Endothelial cell of umbilical vein (primary cell): ENCODE measurements around the gene SPTBN5. TPM values are rescaled to one million over a fixed set of nuclear protein-coding genes. Genes with fewer than 3 reads are reported as not detected.
A peak's percentile ranks its signal among the peaks of the same experiment; 100 is the strongest.

Experiments
- BruUV-seq: library from RNA; stranded (reverse); fragments of 400-500 nt; replicated peaks from 2 replicates; lab custom pipeline; 2021; lab: Mats Ljungman, UMichigan
- CTCF ChIA-PET: fragments of 300-600, 350-600 bp; sonication (Branson Sonifier 250); formaldehyde crosslinking; loops from one replicate; lab custom pipeline; 2021; ENCODE audit warnings: antibody characterized with exemption, inconsistent platforms; lab: Charles Lee
- POLR2A ChIA-PET: fragments of 300-600, 350-600 bp; sonication (Branson Sonifier 250); formaldehyde crosslinking; loops from one replicate; lab custom pipeline; 2021; ENCODE audit warnings: antibody characterized with exemption, inconsistent platforms; lab: Charles Lee
- DNase-seq: peaks from one replicate; pipeline ENCODE4 v3.0.0-alpha.2; 2011; ENCODE audit warnings: low read depth, low spot score
- FAIRE-seq: peaks from 2 replicates; lab custom pipeline; 2011; peaks lifted over from hg19 to GRCh38; lab: Jason Lieb, UNC
- H2AFZ ChIP-seq: 2 replicates; pipeline ENCODE4 v1.6.0; 2012; ENCODE audit warnings: low read depth, low read length, control low read depth, inconsistent platforms
- H3K27ac ChIP-seq: 2 replicates; pipeline ENCODE4 v1.5.1; 2011; ENCODE audit warnings: low read depth, mild to moderate bottlenecking, control low read depth, low read length, moderate library complexity; ENCODE audit not compliant: insufficient read depth
- H3K27me3 ChIP-seq, 2 experiments: 2 replicates each; pipeline versions ENCODE4 v1.6.0 to v1.6.1; 2011; ENCODE audit warnings: low read length in 2 of 2, mixed read lengths in 1 of 2; ENCODE audit not compliant: control insufficient read depth in 2 of 2, insufficient read depth in 2 of 2
- H3K36me3 ChIP-seq, 2 experiments: 2 replicates in 1 of 2; 3 replicates in 1 of 2; pipeline ENCODE4 v1.5.1; 2011; ENCODE audit warnings: low read length in 2 of 2, mild to moderate bottlenecking in 1 of 2, moderate library complexity in 1 of 2; ENCODE audit not compliant: control insufficient read depth in 2 of 2, insufficient read depth in 2 of 2; ENCODE audit errors: extremely low read depth in 1 of 2
- H3K4me1 ChIP-seq: 3 replicates; pipeline ENCODE4 v1.5.1; 2011; ENCODE audit warnings: mild to moderate bottlenecking, low read length; ENCODE audit not compliant: control insufficient read depth, insufficient read depth; ENCODE audit errors: extremely low read depth
- H3K4me2 ChIP-seq: 2 replicates; pipeline ENCODE4 v1.6.1; 2011; ENCODE audit warnings: low read length, control low read depth, mixed read lengths; ENCODE audit not compliant: insufficient read depth
- H3K4me3 ChIP-seq, 3 experiments: fragments of 200-600 bp in 1 of 3; sonication (generic), shearing (Covaris generic) in 1 of 3; replicated peaks in 1 of 3; 2 replicates each; pipeline ENCODE4 v1.5.1; 2011 to 2016; ENCODE audit warnings: control low read depth in 3 of 3, low read length in 3 of 3, mild to moderate bottlenecking in 2 of 3, inconsistent platforms in 1 of 3, low read depth in 1 of 3, moderate library complexity in 1 of 3; ENCODE audit not compliant: insufficient read depth in 1 of 3
- H3K79me2 ChIP-seq: 2 replicates; pipeline ENCODE4 v1.6.0; 2012; ENCODE audit warnings: low read length, inconsistent platforms; ENCODE audit not compliant: control insufficient read depth, insufficient read depth
- H3K9ac ChIP-seq: replicated peaks from 2 replicates; pipeline ENCODE3; 2011; ENCODE audit warnings: low read length, control low read depth; ENCODE audit not compliant: insufficient read depth; ENCODE audit errors: extremely low read depth
- H3K9me1 ChIP-seq: replicated peaks from 3 replicates; pipeline ENCODE4 v1.6.0; 2011; ENCODE audit warnings: mild to moderate bottlenecking, low read length; ENCODE audit not compliant: control insufficient read depth, insufficient read depth; ENCODE audit errors: extremely low read depth
- H3K9me3 ChIP-seq: replicated peaks from 2 replicates; pipeline ENCODE4 v1.5.1; 2012; ENCODE audit warnings: low read length, inconsistent platforms; ENCODE audit not compliant: control insufficient read depth, insufficient read depth
- H4K20me1 ChIP-seq: replicated peaks from 2 replicates; pipeline ENCODE3; 2011; ENCODE audit warnings: mild to moderate bottlenecking, low read length; ENCODE audit not compliant: control insufficient read depth, insufficient read depth; ENCODE audit errors: extremely low read depth
- EZH2 ChIP-seq: IDR thresholded peaks from 2 replicates; pipeline ENCODE4 v1.6.1; 2012; ENCODE audit warnings: borderline replicate concordance, low read depth, mild to moderate bottlenecking, moderate library complexity, low read length, inconsistent platforms; ENCODE audit not compliant: severe bottlenecking
- FOS ChIP-seq: IDR thresholded peaks from 2 replicates; pipeline ENCODE4 v1.6.1; 2011; ENCODE audit warnings: mild to moderate bottlenecking, low read length, moderate library complexity, borderline replicate concordance; ENCODE audit not compliant: insufficient read depth
- GATA2 ChIP-seq: IDR thresholded peaks from 2 replicates; pipeline ENCODE4 v1.7.0; 2011; ENCODE audit warnings: low read depth, mild to moderate bottlenecking, moderate library complexity, mixed read lengths, low read length; ENCODE audit not compliant: insufficient read length, insufficient read depth
- JUN ChIP-seq: IDR thresholded peaks from 2 replicates; pipeline ENCODE4 v1.6.1; 2011; ENCODE audit warnings: borderline replicate concordance, low read depth; ENCODE audit not compliant: insufficient read length, insufficient read depth
- MYC ChIP-seq: IDR thresholded peaks from one replicate; pipeline ENCODE4 v1.6.1; 2011; ENCODE audit warnings: mild to moderate bottlenecking, low read depth, low read length
- POLR2A ChIP-seq: IDR thresholded peaks from 2 replicates; pipeline ENCODE4 v1.6.1; 2012; ENCODE audit warnings: low read depth, mild to moderate bottlenecking, control low read depth, low read length
- POLR2AphosphoS5 ChIP-seq: IDR thresholded peaks from 2 replicates; pipeline ENCODE4 v1.6.1; 2012; ENCODE audit warnings: low read depth, mild to moderate bottlenecking, control low read depth, low read length, moderate library complexity; ENCODE audit not compliant: insufficient read depth
- dilution Hi-C: fragments of 300-500 bp; cut with MboI; formaldehyde crosslinking; loops from one replicate; pipeline ENCODE4 v1.15.0; 2019; ENCODE audit warnings: low sequenced_read_pairs; ENCODE audit not compliant: extremely low pct_ligation_motif_present
- intact Hi-C: fragments of 100-400 bp; cut with micrococcal nuclease; formaldehyde crosslinking; loops from one replicate; pipeline ENCODE4 v1.10.0; 2022
- polyA plus RNA-seq, 4 experiments: library from polyadenylated mRNA; depleted of rRNA in 3 of 4; stranded (reverse) in 3 of 4; unstranded in 1 of 4; fragments of >200 nt; gene quantifications; 2 replicates each; pipeline versions ENCODE4 v1.2.1 to v1.2.3, GENCODE V29; 2011 to 2012; ENCODE audit warnings: missing spikeins in 1 of 4
- total RNA-seq: library from RNA; stranded (reverse); gene quantifications from 2 replicates; pipeline ENCODE4 v1.2.3, GENCODE V29; 2021
- TF ChIP-seq, protein P1 (sequence below), 2 donors: IDR thresholded peaks; 1 replicate in 1 of 2; 2 replicates in 1 of 2; pipeline ENCODE4 v1.5.1; 2011; ENCODE audit warnings: low read length in 2 of 2, mild to moderate bottlenecking in 2 of 2, moderate library complexity in 2 of 2, control low read depth in 1 of 2, inconsistent platforms in 1 of 2, low read depth in 1 of 2; ENCODE audit not compliant: insufficient read depth in 1 of 2; ENCODE audit errors: extremely low read depth in 1 of 2
- TF ChIP-seq, protein P2 (sequence below): IDR thresholded peaks from 2 replicates; pipeline ENCODE4 v1.6.1; 2011; ENCODE audit not compliant: insufficient read depth, insufficient read length

The SPTBN5 gene
- total and polyA plus RNA-seq, 2 donors (not counting 3 experiments of a cell fraction or from before 2014, with no cell fraction given) = 12.0 to 19.0 TPM

DNA sequence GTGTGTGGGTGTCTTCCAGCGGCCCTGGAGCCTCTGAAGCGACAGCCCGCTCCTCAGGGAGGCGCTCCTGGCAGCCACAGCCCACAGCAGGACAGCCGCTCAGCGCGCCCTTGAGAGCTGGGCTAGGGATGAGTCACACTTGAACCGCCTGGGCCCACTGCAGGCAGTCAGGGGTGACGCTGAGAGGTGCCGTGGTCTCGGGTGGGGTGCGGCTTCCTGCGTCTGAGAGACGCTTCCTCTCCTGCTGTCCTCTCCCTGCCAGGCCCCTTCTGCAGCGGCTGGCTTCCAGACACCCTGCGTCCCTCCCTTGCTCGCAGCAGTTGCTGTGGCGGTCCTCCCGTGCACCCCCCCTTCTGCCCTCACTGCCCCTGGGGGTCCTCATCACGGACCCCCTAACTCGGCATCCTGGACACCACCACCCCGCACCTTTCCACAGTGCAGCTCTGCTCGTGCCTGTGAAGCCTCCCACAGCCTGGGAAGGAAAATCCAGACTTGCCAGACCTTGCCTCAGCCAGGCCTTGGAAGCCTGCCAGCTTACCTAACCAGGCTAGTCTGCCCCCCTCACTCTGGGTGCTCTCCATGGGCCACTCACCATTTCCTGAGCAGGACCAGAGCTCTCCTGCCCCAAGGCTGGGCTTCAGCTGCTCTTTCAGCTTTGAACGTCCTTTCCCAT, 1.1 kb upstream of the SPTBN5 start:
- H3K9ac ChIP-seq = peak overlapping the region; percentile 40
- no peaks in the 10 kb centered on the region for H3K79me2 ChIP-seq
- peaks cover 4 to 18% of the 10 kb centered on the region in 2 experiments for H3K36me3 ChIP-seq
- dilution Hi-C loops (no loop called here), intact Hi-C loops (loop anchor here (2.0 to 5.0 kb wide), 2 partner anchors 68 to 120 kb away; partner anchors contain the start of genes JMJD7 and MAPKBP1)
- H3K4me3 ChIP-seq = no peak overlapping the region
- peak overlapping the region; percentile 9 for H3K4me2 ChIP-seq
- H4K20me1 ChIP-seq = no peaks in the 10 kb centered on the region
- ChIA-PET CTCF (interaction anchor here (0.6 to 2.0 kb wide), 7 partner anchors 8 to 429 kb away, joined by 3 to 27 read pairs (median 3); partner anchors contain the start of gene MAPKBP1), POLR2A (no interaction called here)
- peak overlapping the region; percentile 73 for H3K27ac ChIP-seq
- peak; percentile 92 for FAIRE-seq
- no peak overlapping the region for H2AFZ ChIP-seq
- H3K27me3 ChIP-seq = no peaks in the 10 kb centered on the region
- no peaks in the 10 kb centered on the region for H3K9me3 ChIP-seq
- peaks cover 16% of the 10 kb centered on the region for H3K4me1 ChIP-seq
- DNase-seq = peak; percentile 80
- no peaks in the 10 kb centered on the region for H3K9me1 ChIP-seq
- peak; percentile 53 for TF ChIP-seq JUN
- TF ChIP-seq, protein P1, sequence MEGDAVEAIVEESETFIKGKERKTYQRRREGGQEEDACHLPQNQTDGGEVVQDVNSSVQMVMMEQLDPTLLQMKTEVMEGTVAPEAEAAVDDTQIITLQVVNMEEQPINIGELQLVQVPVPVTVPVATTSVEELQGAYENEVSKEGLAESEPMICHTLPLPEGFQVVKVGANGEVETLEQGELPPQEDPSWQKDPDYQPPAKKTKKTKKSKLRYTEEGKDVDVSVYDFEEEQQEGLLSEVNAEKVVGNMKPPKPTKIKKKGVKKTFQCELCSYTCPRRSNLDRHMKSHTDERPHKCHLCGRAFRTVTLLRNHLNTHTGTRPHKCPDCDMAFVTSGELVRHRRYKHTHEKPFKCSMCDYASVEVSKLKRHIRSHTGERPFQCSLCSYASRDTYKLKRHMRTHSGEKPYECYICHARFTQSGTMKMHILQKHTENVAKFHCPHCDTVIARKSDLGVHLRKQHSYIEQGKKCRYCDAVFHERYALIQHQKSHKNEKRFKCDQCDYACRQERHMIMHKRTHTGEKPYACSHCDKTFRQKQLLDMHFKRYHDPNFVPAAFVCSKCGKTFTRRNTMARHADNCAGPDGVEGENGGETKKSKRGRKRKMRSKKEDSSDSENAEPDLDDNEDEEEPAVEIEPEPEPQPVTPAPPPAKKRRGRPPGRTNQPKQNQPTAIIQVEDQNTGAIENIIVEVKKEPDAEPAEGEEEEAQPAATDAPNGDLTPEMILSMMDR (IDR thresholded peaks at IDR 0.05; ENCODE audit: extremely low read depth in 1 of 2, insufficient read depth in 1 of 2, low read depth in 1 of 2, low read length in 2 of 2) = peak in 1 of 2 donors; percentile 43
- peak; percentile 82 for TF ChIP-seq POLR2A
- no peak for TF ChIP-seq GATA2
- no peak for TF ChIP-seq EZH2
- peak; percentile 66 for TF ChIP-seq MYC
- peak; percentile 85 for TF ChIP-seq FOS
- TF ChIP-seq POLR2AphosphoS5 = peak; percentile 97
- TF ChIP-seq, protein P2, sequence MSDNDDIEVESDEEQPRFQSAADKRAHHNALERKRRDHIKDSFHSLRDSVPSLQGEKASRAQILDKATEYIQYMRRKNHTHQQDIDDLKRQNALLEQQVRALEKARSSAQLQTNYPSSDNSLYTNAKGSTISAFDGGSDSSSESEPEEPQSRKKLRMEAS = no peak
- BruUV-seq = no TSS peak
